Renal cortex interstitium (tissue), 15 donors: ENCODE results near the gene APOC4. TPM values are rescaled to one million over a fixed set of nuclear protein-coding genes. Genes with fewer than 3 reads are reported as not detected.
"Not testable (repeated sequence)": the region's sequence is repeated elsewhere in the genome, so short reads cannot be mapped to it uniquely, and the experiment has no call there.

Source experiments
- DNase-seq, 11 donors: peaks; one replicate each; pipeline ENCODE4 v3.0.0-alpha.2; 2013; ENCODE audit warnings: low read depth in 9 of 11, low spot score in 4 of 11; ENCODE audit errors: extremely low read depth in 1 of 11
- long read RNA-seq, 16 experiments: transcript quantifications; one replicate each; lab custom pipeline, GENCODE V29; 2026
- polyA plus RNA-seq, 3 donors: library from polyadenylated mRNA; unstranded; fragments of 120-200 nt; gene quantifications; one replicate each; pipeline ENCODE4 v1.2.1, GENCODE V29; 2013; ENCODE audit not compliant: insufficient read length in 3 of 3

Gene APOC4, protein sequence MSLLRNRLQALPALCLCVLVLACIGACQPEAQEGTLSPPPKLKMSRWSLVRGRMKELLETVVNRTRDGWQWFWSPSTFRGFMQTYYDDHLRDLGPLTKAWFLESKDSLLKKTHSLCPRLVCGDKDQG
- polyA plus RNA-seq = not detected
- long read RNA-seq, donor 1 = 0 reads
- long read RNA-seq, donor 2 = 0 reads
- long read RNA-seq, donor 3 = 0 reads
- long read RNA-seq, donor 4 = 0 reads
- long read RNA-seq, donor 5 = 0 reads
- long read RNA-seq, donor 6 = 0 reads
- long read RNA-seq, donor 7 = 0 reads
- long read RNA-seq, donor 8 = 0 reads
- long read RNA-seq, donor 9 = 0 reads
- long read RNA-seq, donor 10 = 0 reads
- long read RNA-seq, donor 11 = 0 reads
- long read RNA-seq, donor 12 = 0 reads
- long read RNA-seq, donor 13 = 0 reads
- long read RNA-seq, donor 14 = 0 reads
- long read RNA-seq, donor 15 = 0 reads
- long read RNA-seq, donor 16 = 0 reads

DNA sequence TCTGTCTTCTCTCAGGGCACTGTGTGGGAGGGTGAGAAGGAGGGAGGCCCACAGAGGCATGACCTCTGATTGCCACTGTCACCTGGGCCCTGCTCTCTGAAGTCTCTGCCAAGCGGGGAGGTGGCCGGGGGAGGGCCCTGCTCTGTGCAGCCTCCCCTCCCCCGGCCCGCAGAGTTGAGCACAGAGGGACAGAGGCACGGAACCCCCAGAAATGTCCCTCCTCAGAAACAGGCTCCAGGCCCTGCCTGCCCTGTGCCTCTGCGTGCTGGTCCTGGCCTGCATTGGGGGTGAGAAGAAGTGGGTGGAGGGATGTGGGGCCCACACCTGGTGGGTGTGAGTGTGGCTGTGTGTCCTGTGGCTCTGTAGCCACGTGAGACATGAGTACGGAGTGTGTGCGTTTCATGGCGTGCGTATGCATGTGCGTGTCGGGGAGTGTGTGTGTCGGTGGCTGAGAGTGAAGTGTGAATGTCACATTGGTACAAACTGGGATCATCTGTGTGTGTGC is at the start of gene APOC4:
Gene APOC4 (plus strand): TSS at position 171 of the 505 bp plus-strand sequence. CDS start 41 bp downstream, at position 212.
- no peak for DNase-seq

DNA sequence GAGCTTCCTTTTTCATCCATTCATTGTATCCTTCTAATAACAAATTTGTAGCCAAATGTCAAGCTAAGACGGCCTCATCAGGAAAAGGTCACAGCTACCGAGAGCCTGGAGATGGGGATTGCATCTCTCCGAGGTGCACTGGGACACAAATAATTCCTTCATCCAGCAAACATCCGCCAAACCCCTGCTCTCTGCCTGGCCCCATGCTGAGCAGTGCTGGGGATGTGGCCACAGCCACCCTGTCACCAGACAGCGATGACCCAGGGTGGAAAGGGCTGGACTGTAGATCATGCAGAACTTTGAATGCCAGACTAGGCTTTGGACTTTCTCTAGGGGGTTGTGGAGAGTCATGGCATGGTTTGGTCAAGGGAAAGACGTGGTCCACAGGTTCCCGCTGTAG is 49.1 kb upstream of the APOC4 start:
- DNase-seq = no peak

DNA sequence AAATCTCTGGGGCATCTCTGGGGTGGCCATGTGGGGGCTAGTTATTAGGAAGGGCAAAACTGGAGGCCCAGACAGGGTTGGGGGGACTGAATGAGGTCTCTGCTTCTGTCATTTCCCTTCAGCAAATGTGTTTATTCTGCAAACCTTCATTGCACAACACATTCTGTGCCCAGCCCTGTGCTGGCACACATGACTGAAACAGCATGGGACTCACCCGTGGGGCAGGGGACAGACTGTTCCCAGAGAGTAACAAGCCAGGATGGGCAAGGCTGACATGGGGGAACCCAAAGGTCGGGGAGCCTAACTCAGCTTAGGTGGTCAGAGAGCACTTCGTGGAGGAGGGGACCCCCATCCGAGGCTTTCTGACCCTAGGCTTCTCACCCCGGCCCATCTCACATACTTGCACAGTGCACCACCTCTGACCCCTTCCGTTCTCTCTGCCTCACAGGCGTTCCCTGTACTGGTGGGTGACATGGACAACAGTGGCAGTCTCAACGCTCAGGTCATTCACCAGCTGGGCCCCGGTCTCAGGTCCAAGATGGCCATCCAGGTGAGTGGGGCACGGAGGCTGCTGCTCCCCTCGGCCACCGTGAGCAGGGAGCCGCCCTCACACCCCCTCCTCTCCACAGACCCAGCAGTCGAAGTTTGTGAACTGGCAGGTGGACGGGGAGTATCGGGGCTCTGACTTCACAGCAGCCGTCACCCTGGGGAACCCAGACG is 48.5 kb upstream of the APOC4 start:
- no peak for DNase-seq

DNA sequence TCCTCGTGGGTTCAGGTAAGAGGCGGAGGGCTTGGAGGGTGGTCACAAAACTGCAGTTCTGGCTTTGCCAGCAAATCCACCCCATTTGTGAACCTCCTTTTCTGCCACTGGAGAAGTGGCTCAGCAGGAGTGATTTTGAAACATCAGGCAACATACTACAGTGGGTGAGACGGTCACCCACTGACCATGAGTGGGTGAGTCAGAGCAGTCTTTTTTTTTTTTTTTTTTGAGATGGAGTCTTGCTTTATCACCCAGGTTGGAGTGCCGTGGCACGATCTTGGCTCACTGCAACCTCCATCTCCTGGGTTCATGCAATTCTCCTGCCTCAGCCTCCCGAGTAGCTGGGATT is 48.0 kb upstream of the APOC4 start:
- DNase-seq = no peak

DNA sequence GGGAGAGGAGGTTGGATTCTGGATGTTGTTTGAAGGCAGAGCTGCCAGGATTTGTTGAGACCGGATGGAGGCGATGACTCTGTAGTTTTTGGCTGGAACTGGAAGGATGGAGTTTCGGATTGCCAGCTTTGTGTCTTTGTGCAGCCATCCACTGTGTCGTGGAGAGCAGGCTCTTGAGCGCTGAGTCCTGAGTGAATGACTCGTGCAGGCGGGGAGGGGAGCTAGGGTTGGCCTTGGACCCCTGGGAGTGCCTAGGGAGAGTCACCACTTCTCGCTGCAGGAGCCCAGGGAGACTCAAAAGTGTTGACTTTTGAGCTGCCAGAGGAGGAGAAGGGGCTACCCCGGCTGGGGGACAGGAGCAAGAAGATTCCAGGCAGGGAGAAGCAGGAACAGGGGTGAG is 47.1 kb upstream of the APOC4 start:
- DNase-seq = no peak

DNA sequence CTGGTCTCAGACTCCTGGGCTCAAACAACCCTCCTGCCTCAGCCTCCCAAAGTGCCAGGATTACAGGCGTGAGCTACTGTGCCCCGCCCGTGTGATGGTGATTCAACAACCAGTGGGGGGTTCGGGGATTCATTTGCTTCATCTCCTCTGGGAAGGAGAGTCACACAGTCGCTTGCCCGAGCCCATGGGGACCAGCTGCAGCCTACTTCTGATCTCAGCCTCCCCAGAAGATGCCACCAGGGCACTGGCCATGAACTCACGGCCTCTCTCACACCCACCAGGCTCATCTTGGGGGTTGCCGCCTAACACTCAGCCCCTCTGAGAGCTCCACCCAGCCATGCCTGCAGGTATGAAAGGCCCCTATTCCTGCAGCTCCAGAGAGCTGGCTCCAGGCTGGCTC is 44.2 kb upstream of the APOC4 start:
- no peak for DNase-seq

DNA sequence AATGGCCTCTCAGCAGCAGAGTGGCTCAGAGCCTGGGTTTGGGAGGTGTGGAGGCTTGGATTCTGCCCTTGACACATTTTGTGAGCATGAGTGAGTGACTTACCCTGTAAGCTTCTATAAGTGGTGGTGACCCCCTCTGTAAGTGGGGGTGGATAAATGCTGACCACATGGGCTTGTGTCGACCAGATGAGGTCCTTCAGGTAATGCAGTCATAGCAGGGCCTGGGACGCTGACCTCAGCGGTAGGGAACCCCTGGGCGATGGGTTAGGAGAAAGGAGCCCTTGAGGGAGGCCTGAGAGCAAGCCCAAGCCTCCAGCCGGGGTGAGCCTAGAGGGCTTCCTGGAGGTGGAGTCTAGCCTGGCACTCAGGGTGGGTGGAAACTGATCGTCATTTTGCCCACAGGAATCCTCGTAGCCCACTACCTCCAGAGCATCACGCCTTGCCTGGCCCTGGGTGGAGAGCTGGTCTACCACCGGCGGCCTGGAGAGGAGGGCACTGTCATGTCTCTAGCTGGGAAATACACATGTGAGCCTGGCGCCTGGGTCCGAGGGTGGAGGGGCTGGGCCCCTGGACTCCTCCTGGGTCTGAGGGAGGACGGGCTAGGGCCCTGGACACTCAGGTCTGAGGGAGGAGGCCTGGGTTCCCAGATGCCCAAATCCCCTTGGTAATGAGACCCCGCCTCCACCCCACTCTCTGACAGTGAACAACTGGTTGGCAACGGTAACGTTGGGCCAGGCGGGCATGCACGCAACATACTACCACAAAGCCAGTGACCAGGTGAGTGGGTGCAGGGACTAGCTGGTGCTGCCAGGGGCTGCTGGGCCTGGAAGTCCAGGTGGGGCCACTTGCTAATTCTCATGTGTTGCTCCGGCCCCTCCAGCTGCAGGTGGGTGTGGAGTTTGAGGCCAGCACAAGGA is 41.5 kb upstream of the APOC4 start:
- DNase-seq = no peak

DNA sequence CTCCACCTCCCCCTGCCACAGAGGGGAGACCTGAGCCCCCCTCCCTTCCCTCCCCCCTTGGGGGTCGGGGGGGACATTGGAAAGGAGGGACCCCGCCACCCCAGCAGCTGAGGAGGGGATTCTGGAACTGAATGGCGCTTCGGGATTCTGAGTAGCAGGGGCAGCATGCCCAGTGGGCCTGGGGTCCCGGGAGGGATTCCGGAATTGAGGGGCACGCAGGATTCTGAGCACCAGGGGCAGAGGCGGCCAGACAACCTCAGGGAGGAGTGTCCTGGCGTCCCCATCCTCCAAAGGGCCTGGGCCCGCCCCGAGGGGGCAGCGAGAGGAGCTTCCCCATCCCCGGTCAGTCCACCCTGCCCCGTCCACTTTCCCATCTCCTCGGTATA is 38.8 kb upstream of the APOC4 start:
- DNase-seq = no peak

DNA sequence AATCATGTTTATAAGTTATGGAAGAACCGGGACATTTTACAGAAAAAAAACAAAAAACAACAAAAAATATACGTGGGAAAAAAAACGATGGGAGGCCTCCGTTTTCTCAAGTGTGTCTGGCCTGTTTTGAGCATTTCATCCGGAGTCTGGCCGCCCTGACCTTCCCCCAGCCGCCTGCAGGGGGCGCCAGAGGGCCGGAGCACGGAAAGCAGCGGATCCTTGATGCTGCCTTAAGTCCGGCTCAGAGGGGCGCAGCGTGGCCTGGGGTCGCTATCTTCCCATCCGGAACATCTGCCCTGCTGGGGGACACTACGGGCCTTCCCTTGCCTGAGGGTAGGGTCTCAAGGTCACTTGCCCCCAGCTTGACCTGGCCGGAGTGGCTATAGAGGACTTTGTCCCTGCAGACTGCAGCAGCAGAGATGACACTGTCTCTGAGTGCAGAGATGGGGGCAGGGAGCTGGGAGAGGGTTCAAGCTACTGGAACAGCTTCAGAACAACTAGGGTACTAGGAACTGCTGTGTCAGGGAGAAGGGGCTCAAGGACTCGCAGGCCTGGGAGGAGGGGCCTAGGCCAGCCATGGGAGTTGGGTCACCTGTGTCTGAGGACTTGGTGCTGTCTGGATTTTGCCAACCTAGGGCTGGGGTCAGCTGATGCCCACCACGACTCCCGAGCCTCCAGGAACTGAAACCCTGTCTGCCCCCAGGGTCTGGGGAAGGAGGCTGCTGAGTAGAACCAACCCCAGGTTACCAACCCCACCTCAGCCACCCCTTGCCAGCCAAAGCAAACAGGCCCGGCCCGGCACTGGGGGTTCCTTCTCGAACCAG is 38.2 kb upstream of the APOC4 start:
- peak in 2 of 11 donors; percentile 24 to 43 for DNase-seq

DNA sequence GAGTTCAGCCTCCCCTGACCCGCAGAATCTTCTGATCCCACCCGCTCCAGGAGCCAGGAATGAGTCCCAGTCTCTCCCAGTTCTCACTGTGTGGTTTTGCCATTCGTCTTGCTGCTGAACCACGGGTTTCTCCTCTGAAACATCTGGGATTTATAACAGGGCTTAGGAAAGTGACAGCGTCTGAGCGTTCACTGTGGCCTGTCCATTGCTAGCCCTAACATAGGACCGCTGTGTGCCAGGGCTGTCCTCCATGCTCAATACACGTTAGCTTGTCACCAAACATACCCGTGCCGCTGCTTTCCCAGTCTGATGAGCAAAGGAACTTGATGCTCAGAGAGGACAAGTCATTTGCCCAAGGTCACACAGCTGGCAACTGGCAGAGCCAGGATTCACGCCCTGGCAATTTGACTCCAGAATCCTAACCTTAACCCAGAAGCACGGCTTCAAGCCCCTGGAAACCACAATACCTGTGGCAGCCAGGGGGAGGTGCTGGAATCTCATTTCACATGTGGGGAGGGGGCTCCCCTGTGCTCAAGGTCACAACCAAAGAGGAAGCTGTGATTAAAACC is 37.5 kb upstream of the APOC4 start:
- DNase-seq = no peak

DNA sequence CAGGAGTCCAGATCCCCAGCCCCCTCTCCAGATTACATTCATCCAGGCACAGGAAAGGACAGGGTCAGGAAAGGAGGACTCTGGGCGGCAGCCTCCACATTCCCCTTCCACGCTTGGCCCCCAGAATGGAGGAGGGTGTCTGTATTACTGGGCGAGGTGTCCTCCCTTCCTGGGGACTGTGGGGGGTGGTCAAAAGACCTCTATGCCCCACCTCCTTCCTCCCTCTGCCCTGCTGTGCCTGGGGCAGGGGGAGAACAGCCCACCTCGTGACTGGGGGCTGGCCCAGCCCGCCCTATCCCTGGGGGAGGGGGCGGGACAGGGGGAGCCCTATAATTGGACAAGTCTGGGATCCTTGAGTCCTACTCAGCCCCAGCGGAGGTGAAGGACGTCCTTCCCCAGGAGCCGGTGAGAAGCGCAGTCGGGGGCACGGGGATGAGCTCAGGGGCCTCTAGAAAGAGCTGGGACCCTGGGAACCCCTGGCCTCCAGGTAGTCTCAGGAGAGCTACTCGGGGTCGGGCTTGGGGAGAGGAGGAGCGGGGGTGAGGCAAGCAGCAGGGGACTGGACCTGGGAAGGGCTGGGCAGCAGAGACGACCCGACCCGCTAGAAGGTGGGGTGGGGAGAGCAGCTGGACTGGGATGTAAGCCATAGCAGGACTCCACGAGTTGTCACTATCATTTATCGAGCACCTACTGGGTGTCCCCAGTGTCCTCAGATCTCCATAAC is 36.4 kb upstream of the APOC4 start, which contains the start of gene APOE:
Gene APOE (plus strand): TSS at position 360 of the 724 bp plus-strand sequence. CDS start 829 bp downstream, outside the sequence.
- DNase-seq = peak in 1 of 11 donors; percentile 46

DNA sequence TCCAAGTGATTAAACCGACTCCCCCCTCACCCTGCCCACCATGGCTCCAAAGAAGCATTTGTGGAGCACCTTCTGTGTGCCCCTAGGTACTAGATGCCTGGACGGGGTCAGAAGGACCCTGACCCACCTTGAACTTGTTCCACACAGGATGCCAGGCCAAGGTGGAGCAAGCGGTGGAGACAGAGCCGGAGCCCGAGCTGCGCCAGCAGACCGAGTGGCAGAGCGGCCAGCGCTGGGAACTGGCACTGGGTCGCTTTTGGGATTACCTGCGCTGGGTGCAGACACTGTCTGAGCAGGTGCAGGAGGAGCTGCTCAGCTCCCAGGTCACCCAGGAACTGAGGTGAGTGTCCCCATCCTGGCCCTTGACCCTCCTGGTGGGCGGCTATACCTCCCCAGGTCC is 34.4 kb upstream of the APOC4 start:
- DNase-seq = no peak

DNA sequence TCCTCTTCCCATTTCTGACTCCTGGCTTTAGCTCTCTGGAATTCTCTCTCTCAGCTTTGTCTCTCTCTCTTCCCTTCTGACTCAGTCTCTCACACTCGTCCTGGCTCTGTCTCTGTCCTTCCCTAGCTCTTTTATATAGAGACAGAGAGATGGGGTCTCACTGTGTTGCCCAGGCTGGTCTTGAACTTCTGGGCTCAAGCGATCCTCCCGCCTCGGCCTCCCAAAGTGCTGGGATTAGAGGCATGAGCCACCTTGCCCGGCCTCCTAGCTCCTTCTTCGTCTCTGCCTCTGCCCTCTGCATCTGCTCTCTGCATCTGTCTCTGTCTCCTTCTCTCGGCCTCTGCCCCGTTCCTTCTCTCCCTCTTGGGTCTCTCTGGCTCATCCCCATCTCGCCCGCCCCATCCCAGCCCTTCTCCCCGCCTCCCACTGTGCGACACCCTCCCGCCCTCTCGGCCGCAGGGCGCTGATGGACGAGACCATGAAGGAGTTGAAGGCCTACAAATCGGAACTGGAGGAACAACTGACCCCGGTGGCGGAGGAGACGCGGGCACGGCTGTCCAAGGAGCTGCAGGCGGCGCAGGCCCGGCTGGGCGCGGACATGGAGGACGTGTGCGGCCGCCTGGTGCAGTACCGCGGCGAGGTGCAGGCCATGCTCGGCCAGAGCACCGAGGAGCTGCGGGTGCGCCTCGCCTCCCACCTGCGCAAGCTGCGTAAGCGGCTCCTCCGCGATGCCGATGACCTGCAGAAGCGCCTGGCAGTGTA is 33.8 kb upstream of the APOC4 start:
- no peak for DNase-seq

DNA sequence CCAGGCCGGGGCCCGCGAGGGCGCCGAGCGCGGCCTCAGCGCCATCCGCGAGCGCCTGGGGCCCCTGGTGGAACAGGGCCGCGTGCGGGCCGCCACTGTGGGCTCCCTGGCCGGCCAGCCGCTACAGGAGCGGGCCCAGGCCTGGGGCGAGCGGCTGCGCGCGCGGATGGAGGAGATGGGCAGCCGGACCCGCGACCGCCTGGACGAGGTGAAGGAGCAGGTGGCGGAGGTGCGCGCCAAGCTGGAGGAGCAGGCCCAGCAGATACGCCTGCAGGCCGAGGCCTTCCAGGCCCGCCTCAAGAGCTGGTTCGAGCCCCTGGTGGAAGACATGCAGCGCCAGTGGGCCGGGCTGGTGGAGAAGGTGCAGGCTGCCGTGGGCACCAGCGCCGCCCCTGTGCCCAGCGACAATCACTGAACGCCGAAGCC is 33.2 kb upstream of the APOC4 start:
- DNase-seq = no peak

DNA sequence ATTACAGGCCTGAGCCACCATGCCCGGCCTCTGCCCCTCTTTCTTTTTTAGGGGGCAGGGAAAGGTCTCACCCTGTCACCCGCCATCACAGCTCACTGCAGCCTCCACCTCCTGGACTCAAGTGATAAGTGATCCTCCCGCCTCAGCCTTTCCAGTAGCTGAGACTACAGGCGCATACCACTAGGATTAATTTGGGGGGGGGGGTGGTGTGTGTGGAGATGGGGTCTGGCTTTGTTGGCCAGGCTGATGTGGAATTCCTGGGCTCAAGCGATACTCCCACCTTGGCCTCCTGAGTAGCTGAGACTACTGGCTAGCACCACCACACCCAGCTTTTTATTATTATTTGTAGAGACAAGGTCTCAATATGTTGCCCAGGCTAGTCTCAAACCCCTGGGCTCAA is 32.3 kb upstream of the APOC4 start:
- DNase-seq = no peak

DNA sequence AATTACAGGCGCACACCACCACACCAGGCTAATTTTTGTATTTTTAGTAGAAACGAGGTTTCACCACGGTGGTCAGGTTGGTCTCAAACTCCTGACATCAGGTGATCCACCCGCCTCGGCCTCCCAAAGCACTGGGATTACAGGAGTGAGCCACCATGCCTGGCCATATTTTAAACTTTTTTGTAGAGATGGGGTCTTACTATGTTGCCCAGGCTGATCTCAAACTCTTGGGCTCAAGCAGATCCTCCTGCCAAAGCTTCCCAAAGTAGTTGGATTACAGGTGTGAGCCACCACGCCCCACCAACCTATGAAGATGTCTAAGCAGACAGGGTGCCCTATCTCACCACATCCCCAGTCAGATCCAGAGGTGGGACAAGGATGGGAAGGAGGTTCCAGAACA is 30.1 kb upstream of the APOC4 start:
- not testable (repeated sequence) for DNase-seq

DNA sequence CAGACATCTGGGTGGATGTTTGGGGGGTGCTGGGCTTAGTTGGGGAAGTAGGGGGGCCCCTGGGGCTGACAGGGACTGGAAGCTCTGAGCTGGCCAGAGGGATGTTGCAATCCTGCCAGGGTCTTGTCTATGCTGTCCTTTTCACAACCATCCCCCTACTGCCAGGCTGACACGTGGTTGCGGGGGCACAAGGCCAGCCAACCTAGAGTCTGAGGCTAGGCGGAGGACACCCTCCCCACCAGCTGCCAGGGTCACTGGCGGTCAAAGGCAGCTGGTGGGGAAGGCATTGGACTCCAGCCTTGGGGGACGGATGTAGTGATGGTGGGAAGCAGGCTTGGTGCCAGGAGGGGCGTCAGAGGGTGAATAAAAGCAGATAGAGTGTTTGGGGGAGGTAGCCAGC is 29.2 kb upstream of the APOC4 start:
- DNase-seq = no peak
